GM12874 (cell line): ENCODE measurements around the gene MSMO1.

ENCODE experiments used
- TF ChIP-seq, protein P1 (sequence below): IDR thresholded peaks from 2 replicates; pipeline ENCODE4 v1.5.1; 2011; ENCODE audit warnings: low read depth, mild to moderate bottlenecking, control low read depth, low read length, moderate library complexity; ENCODE audit not compliant: insufficient read depth

Gene MSMO1

GRCh38 chr4:165386328-165386727 lies 58.9 kb downstream of the MSMO1 start:
- TF ChIP-seq, protein P1, sequence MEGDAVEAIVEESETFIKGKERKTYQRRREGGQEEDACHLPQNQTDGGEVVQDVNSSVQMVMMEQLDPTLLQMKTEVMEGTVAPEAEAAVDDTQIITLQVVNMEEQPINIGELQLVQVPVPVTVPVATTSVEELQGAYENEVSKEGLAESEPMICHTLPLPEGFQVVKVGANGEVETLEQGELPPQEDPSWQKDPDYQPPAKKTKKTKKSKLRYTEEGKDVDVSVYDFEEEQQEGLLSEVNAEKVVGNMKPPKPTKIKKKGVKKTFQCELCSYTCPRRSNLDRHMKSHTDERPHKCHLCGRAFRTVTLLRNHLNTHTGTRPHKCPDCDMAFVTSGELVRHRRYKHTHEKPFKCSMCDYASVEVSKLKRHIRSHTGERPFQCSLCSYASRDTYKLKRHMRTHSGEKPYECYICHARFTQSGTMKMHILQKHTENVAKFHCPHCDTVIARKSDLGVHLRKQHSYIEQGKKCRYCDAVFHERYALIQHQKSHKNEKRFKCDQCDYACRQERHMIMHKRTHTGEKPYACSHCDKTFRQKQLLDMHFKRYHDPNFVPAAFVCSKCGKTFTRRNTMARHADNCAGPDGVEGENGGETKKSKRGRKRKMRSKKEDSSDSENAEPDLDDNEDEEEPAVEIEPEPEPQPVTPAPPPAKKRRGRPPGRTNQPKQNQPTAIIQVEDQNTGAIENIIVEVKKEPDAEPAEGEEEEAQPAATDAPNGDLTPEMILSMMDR, result no peak

DNA sequence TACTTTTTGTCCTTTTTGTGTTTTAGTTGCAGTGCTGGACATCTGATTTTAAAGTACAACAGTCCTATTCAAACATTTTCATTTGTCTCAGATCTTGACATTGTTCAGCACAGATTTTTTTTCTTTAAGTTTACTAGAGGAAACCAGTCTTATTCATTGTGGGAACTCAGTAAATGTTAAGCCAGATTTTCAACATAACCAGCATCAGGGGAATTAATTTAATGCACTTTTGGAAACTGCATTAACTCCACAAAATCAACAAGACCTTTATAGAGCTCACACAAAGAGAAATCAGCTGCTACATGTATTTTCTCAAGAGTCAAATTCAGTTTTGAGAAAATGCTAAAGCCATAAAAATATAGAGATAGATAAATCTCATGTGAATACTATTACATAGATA lies 61.3 kb downstream of the MSMO1 start:
- TF ChIP-seq, protein P1, result no peak
